Measurements from ENCODE around the gene MAP3K20.
"Not testable (repeated sequence)": the region's sequence is repeated elsewhere in the genome, so short reads cannot be mapped to it uniquely, and the experiment has no call there.

The MAP3K20 gene

DNA sequence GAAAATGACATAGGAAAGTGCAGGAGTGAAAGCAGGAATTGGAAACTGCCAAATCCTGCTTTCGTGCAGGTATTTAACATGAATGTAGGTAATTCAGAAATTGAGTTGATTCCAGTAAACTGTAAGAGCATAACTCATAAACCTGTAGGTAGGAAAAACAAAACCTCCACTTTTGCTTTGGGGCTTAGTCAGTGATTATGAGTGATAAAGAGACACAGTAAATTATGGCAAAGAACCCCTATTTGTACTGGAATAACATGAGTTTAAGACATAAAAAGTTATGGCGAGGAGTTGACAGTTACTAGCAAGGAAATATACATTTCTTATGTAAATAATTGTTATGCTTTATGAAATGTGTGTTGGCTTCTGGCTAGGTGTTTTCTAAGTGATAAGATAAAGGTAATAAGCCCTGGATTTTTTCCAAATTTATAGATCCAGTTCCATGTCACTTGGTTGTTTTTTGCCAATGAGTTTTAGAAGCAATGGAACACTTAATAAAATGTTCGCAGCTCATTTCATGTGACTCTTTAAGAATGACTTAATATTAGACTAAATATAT is 17.3 kb downstream of the MAP3K20 start:
- H3K9ac ChIP-seq (ENCODE audit: low read length), result no peak overlapping the region
- peaks cover 25% of the 10 kb centered on the region for H3K36me3 ChIP-seq (replicated peaks; ENCODE audit: low read depth, low read length)
- no peak overlapping the region for H3K27ac ChIP-seq (ENCODE audit: low read length)
- H3K9me3 ChIP-seq (ENCODE audit: insufficient read depth, low read length), result no peaks in the 10 kb centered on the region
- no peak overlapping the region for H3K4me2 ChIP-seq (ENCODE audit: low read length)
- H3K27me3 ChIP-seq (ENCODE audit: low read depth, low read length), result no peaks in the 10 kb centered on the region
- no peaks in the 10 kb centered on the region for H3K4me1 ChIP-seq (ENCODE audit: low read length)
- H4K20me1 ChIP-seq (ENCODE audit: insufficient read depth, low read length), result no peaks in the 10 kb centered on the region
- peaks cover 14% of the 10 kb centered on the region for H3K79me2 ChIP-seq (ENCODE audit: low read length)
- no peak for TF ChIP-seq EZH2phosphoT487 (IDR thresholded peaks at IDR 0.05; ENCODE audit: low read depth)
- TF ChIP-seq, protein P1, sequence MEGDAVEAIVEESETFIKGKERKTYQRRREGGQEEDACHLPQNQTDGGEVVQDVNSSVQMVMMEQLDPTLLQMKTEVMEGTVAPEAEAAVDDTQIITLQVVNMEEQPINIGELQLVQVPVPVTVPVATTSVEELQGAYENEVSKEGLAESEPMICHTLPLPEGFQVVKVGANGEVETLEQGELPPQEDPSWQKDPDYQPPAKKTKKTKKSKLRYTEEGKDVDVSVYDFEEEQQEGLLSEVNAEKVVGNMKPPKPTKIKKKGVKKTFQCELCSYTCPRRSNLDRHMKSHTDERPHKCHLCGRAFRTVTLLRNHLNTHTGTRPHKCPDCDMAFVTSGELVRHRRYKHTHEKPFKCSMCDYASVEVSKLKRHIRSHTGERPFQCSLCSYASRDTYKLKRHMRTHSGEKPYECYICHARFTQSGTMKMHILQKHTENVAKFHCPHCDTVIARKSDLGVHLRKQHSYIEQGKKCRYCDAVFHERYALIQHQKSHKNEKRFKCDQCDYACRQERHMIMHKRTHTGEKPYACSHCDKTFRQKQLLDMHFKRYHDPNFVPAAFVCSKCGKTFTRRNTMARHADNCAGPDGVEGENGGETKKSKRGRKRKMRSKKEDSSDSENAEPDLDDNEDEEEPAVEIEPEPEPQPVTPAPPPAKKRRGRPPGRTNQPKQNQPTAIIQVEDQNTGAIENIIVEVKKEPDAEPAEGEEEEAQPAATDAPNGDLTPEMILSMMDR (IDR thresholded peaks at IDR 0.05; ENCODE audit: low read depth, low read length), result no peak
- no peak overlapping the region for H3K4me3 ChIP-seq (ENCODE audit: low read length)
- no peak overlapping the region for H2AFZ ChIP-seq (ENCODE audit: low read depth, low read length)

DNA sequence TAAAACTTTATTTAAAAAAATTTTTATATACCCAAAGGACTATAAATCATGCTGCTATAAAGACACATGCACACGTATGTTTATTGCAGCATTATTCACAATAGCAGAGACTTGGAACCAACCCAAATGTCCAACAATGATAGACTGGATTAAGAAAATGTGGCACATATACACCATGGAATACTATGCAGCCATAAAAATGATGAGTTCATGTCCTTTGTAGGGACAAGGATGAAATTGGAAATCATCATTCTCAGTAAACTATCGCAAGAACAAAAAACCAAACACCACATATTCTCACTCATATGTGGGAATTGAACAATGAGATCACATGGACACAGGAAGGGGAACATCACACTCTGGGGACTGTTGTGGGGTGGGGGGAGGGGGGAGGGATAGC is 18.0 kb downstream of the MAP3K20 start:
- H4K20me1 ChIP-seq (ENCODE audit: insufficient read depth, low read length); H3K4me1 ChIP-seq (ENCODE audit: low read length); H2AFZ ChIP-seq (ENCODE audit: low read depth, low read length); H3K4me2 ChIP-seq (ENCODE audit: low read length); H3K9ac ChIP-seq (ENCODE audit: low read length); H3K27ac ChIP-seq (ENCODE audit: low read length); H3K9me3 ChIP-seq (ENCODE audit: insufficient read depth, low read length); H3K27me3 ChIP-seq (ENCODE audit: low read depth, low read length); H3K4me3 ChIP-seq (ENCODE audit: low read length): not testable (repeated sequence)
- H3K79me2 ChIP-seq (ENCODE audit: low read length), result peaks cover 11% of the 10 kb centered on the region
- H3K36me3 ChIP-seq (replicated peaks; ENCODE audit: low read depth, low read length), result peaks cover 25% of the 10 kb centered on the region

DNA sequence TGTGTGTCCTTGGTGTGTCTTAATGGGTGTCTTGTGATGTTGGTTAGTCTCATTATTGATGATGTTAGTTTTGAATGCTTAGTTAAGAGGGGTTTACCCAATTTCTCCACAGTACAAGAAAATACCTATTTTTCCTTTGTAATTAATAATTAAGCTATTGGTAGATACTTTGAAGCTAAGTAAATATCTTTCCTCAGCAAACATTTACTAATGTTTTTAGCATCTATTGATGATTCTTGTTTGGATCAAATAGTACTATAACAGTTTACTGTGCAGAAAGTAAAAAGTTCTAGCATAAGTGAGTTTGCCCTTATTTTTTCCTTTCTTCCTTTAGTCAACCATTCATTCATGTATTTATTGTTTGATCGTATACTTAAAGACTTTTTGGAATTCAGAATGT is 19.1 kb downstream of the MAP3K20 start:
- no peak overlapping the region for H3K4me3 ChIP-seq (ENCODE audit: low read length)
- no peaks in the 10 kb centered on the region; the same call in 1 of the 2 replicates for H4K20me1 ChIP-seq (ENCODE audit: insufficient read depth, low read length)
- no peak overlapping the region for H3K4me2 ChIP-seq (ENCODE audit: low read length)
- H3K79me2 ChIP-seq (ENCODE audit: low read length), result peaks cover 11% of the 10 kb centered on the region
- H3K4me1 ChIP-seq (ENCODE audit: low read length), result no peaks in the 10 kb centered on the region
- no peak overlapping the region for H3K27ac ChIP-seq (ENCODE audit: low read length)
- TF ChIP-seq, protein P1 (IDR thresholded peaks at IDR 0.05; ENCODE audit: low read depth, low read length), result no peak
- TF ChIP-seq EZH2phosphoT487 (IDR thresholded peaks at IDR 0.05; ENCODE audit: low read depth), result no peak
- no peak overlapping the region for H2AFZ ChIP-seq (ENCODE audit: low read depth, low read length)
- H3K36me3 ChIP-seq (replicated peaks; ENCODE audit: low read depth, low read length), result peaks cover 25% of the 10 kb centered on the region
- H3K27me3 ChIP-seq (ENCODE audit: low read depth, low read length), result no peaks in the 10 kb centered on the region
- H3K9ac ChIP-seq (ENCODE audit: low read length), result no peak overlapping the region
- H3K9me3 ChIP-seq (ENCODE audit: insufficient read depth, low read length), result no peaks in the 10 kb centered on the region

DNA sequence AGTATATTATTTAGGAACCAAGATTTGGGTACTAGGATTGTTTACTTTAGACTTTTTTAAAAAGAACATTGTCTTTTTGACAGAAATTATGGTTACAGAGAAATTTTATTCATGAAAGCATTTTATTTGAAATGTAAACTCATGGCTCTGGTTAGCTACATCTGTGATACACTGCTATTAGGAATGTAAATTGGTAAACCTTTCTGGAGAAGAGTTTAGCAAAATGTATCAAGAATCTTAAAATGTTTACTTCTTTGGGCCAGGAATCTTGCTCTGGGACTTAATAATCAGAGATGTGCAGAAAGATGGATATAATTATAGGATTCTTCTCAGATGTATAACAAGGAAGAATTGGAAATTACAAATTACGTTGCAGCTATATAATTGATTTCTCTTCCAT is 19.7 kb downstream of the MAP3K20 start:
- Histone ChIP-seq H4K20me1 (ENCODE audit: insufficient read depth, low read length) (no peaks in the 10 kb centered on the region; the same call in 1 of the 2 replicates), H3K4me2 (ENCODE audit: low read length) (no peak overlapping the region), H3K79me2 (ENCODE audit: low read length) (peaks cover 6% of the 10 kb centered on the region), H2AFZ (ENCODE audit: low read depth, low read length) (no peak overlapping the region), H3K9me3 (ENCODE audit: insufficient read depth, low read length) (no peaks in the 10 kb centered on the region), H3K27me3 (ENCODE audit: low read depth, low read length) (no peaks in the 10 kb centered on the region), H3K4me1 (ENCODE audit: low read length) (no peaks in the 10 kb centered on the region), H3K4me3 (ENCODE audit: low read length) (no peak overlapping the region), H3K27ac (ENCODE audit: low read length) (no peak overlapping the region), H3K36me3 (replicated peaks; ENCODE audit: low read depth, low read length) (peaks cover 28% of the 10 kb centered on the region), H3K9ac (ENCODE audit: low read length) (no peak overlapping the region)
- no peak for TF ChIP-seq EZH2phosphoT487 (IDR thresholded peaks at IDR 0.05; ENCODE audit: low read depth)
- TF ChIP-seq, protein P1 (IDR thresholded peaks at IDR 0.05; ENCODE audit: low read depth, low read length), result no peak
